Ovary (tissue), 9 donors: ENCODE measurements around the gene PFN4. TPM values are rescaled to one million over a fixed set of nuclear protein-coding genes. Genes with fewer than 3 reads are reported as not detected.
A peak's percentile ranks its signal among the peaks of the same experiment; 100 is the strongest.
"Not testable (repeated sequence)": the region's sequence is repeated elsewhere in the genome, so short reads cannot be mapped to it uniquely, and the experiment has no call there.

Experiments
- DNase-seq, 5 donors: peaks; one replicate each; pipeline ENCODE4 v3.0.0-alpha.2; 2019 to 2020
- H3K27ac ChIP-seq, 2 donors: fragments of 200-600 bp; one replicate each; pipeline versions ENCODE4 v1.5.1 to v1.8.0; 2019 to 2022
- H3K27me3 ChIP-seq: fragments of 200-600 bp; one replicate; pipeline ENCODE4 v1.8.0; 2022
- H3K36me3 ChIP-seq: fragments of 200-600 bp; sonication (generic); one replicate; pipeline ENCODE4 v1.5.1; 2019
- H3K4me1 ChIP-seq: one replicate; pipeline ENCODE4 v1.8.1; 2013; ENCODE audit warnings: mild to moderate bottlenecking, moderate library complexity; ENCODE audit not compliant: insufficient read depth
- H3K4me3 ChIP-seq: fragments of 200-600 bp; sonication (generic); one replicate; pipeline ENCODE4 v1.5.1; 2017
- H3K9me3 ChIP-seq, 2 donors: fragments of 200-600 bp in 1 of 2; sonication (generic) in 1 of 2; one replicate each; pipeline versions ENCODE4 v1.5.1 to v1.8.1; 2013 to 2019; ENCODE audit warnings: mild to moderate bottlenecking in 1 of 2, moderate library complexity in 1 of 2
- CTCF ChIP-seq, 3 donors: fragments of 450-650 bp in 2 of 3; fragments of 200-600 bp in 1 of 3; IDR thresholded peaks; one replicate each; pipeline versions ENCODE4 v1.5.1 to v1.8.0; 2016 to 2022; ENCODE audit warnings: antibody characterized with exemption in 3 of 3, mild to moderate bottlenecking in 1 of 3
- EP300 ChIP-seq: sonication (generic); formaldehyde crosslinking; IDR thresholded peaks from one replicate; pipeline ENCODE4 v1.6.1; 2017; ENCODE audit warnings: antibody characterized with exemption
- POLR2A ChIP-seq: fragments of 450-650 bp; IDR thresholded peaks from one replicate; pipeline ENCODE4 v1.6.1; 2017; ENCODE audit warnings: antibody characterized with exemption, mild to moderate bottlenecking, moderate library complexity
- whole genome bisulfite sequencing, 3 donors: extraction: QIAGEN DNeasy Blood & Tissue Kit in 1 of 3; methylation state at CpG; one replicate each; pipeline versions ENCODE4 v1.1.5 to v1.1.7; 2013 to 2017; 5-methylcytosine and 5-hydroxymethylcytosine counted together
- intact Hi-C, 4 donors: fragments of 100-400 bp; cut with DNase I; formaldehyde crosslinking; loops; one replicate each; pipeline versions ENCODE4 v1.11.0 to v1.15.1; 2022 to 2023
- polyA plus RNA-seq, 2 donors: library from polyadenylated mRNA; stranded (reverse); fragments of 200-250 nt in 1 of 2; fragments of 350-450 nt in 1 of 2; fragmentation: Illumina TruSeq in 1 of 2; extraction: RNeasy Lipid Tissue Mini Kit (QIAGEN cat#74804) in 1 of 2; gene quantifications; one replicate each; pipeline ENCODE4 v1.2.3, GENCODE V29; 2013 to 2014
- total RNA-seq, 7 donors: library from RNA; depleted of rRNA in 2 of 7; stranded (reverse); fragments of >200 nt in 2 of 7; fragmentation: NEBNext Ultra II Directional in 3 of 7; extraction: Animal tissue kit (Norgen Biotek cat#: 25700) in 3 of 7; gene quantifications; one replicate each; pipeline versions ENCODE4 v1.1.0 to v1.2.4, GENCODE V29; 2016 to 2023
- donor health status: DM: no; HTN: no; CAD: no; lungs with moderate emphysema.
- donor health status: DM: no; HTN: no; CAD: no.
- donor health status: Bipolar disorder and iron deficiency.
- donor health status: DM: yes; HTN: yes; CAD: no.
- donor health status: DM: no; HTN: no; CAD: no.
- donor health status: DM: yes; HTN: yes; CAD: no.

Gene PFN4
- total and polyA plus RNA-seq, 9 donors, result 0.18 to 4.4 (median 1.1) TPM

DNA sequence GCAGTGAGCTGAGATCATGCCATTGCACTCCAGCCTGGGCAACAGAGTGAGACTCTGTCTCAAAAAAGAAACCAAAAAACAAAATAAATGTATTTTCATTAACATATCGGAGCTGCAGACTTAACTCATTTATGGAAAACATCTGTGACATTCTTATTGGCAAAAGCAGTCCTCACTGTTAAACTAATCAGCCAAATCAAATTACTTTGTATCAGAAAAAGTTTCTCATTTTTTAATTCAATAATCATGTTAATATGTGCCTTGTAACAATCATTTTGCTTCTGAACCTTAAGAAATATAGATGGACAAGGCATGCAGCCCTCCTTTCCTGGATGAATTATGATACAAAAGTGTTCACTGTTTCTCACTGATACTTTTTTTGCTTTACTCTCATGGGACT is 20.5 kb downstream of the PFN4 start:
- TF ChIP-seq EP300 (no peak), POLR2A (no peak), CTCF (IDR thresholded peaks at IDR 0.05) (no peak)
- intact Hi-C loops, result no loop called here
- no peaks in the 10 kb centered on the region for H3K27me3 ChIP-seq
- no peaks in the 10 kb centered on the region for H3K4me1 ChIP-seq
- no peak overlapping the region for H3K27ac ChIP-seq
- H3K9me3 ChIP-seq, result no peaks in the 10 kb centered on the region
- H3K36me3 ChIP-seq, result no peaks in the 10 kb centered on the region
- no peak for DNase-seq
- WGBS, 3 donors, result 67 to 79% (median 68%) methylated on average over 1 of the region's 1 CpG
- no peak overlapping the region for H3K4me3 ChIP-seq

GRCh38 chr2:24101992-24102391 is 21.1 kb downstream of the PFN4 start:
- Histone ChIP-seq H3K36me3 (no peaks in the 10 kb centered on the region), H3K4me1 (no peaks in the 10 kb centered on the region), H3K27me3 (no peaks in the 10 kb centered on the region), H3K4me3 (no peak overlapping the region), H3K27ac (no peak overlapping the region), H3K9me3 (no peaks in the 10 kb centered on the region)
- TF ChIP-seq POLR2A (no peak), EP300 (no peak), CTCF (IDR thresholded peaks at IDR 0.05) (no peak)
- 63 to 90% (median 67%) methylated on average over 2 of the region's 2 CpGs for WGBS, 3 donors
- intact Hi-C loops, result no loop called here
- DNase-seq, result no peak

DNA sequence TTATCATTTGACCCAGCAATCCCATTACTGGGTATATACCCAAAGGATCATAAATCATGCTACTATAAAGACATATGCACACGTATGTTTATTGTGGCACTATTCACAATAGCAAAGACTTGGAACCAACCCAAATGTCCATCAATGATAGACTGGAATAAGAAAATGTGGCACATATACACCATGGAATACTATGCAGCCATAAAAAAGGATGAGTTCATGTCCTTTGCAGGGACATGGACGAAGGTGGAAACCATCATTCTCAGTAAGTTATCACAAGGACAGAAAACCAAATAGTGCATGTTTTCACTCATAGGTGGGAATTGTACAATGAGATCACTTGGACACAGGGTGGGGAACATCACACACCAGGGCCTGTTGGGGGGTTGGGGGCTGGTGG is 22.4 kb downstream of the PFN4 start:
- intact Hi-C loops, DNase-seq, H3K9me3 ChIP-seq, H3K4me3 ChIP-seq, H3K27me3 ChIP-seq, H3K36me3 ChIP-seq, H3K27ac ChIP-seq, H3K4me1 ChIP-seq: not testable (repeated sequence)
- WGBS, 3 donors, result 89 to 98% (median 92%) methylated on average over 2 of the region's 2 CpGs

DNA sequence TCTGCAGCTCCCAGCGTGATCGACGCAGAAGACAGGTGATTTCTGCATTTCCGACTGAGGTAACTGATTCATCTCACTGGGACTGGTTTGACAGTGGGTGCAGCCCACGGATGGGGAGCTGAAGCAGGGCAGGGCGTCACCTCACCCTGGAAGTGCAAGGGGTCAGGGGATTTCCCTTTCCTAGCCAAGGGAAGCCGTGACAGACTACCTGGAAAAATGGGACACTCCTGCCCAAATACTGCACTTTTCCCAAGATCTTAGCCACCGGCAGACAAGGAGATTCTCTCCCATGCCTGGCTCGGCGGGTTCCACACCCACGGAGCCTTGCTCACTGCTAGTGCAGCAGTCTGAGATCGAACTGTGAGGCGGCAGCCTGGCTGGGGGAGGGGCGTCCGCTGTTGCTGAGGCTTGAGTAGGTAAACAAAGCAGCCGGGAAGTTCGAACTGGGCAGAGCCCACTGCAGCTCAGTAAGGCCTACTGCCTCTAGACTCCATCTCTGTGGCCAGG is 27.9 kb downstream of the PFN4 start:
- H3K9me3 ChIP-seq, H3K4me1 ChIP-seq, H3K4me3 ChIP-seq, H3K27ac ChIP-seq, H3K27me3 ChIP-seq, intact Hi-C loops, DNase-seq, H3K36me3 ChIP-seq: not testable (repeated sequence)
- 70 to 81% (median 78%) methylated on average over 17 of the region's 17 CpGs for WGBS, 3 donors

- H3K9me3 ChIP-seq, DNase-seq, H3K27me3 ChIP-seq, H3K4me3 ChIP-seq, H3K4me1 ChIP-seq, intact Hi-C loops, H3K27ac ChIP-seq, H3K36me3 ChIP-seq: not testable (repeated sequence)
- WGBS, 3 donors, result 98 to 99% (median 98%) methylated on average over 5 of the region's 5 CpGs
These were observed 29.9 kb downstream of the PFN4 start for GRCh38 chr2:24093270-24093669.

- DNase-seq, result peak in 1 of 5 donors; percentile 29
- H3K4me3 ChIP-seq, result no peak overlapping the region
- intact Hi-C loops, result loop anchor here in 1 of 4 donors (5.0 kb wide), 1 partner anchor 293 kb away; no protein-coding TSS in a partner anchor
- TF ChIP-seq POLR2A, result no peak
- no peak for TF ChIP-seq CTCF (IDR thresholded peaks at IDR 0.05)
- TF ChIP-seq EP300, result no peak
- H3K9me3 ChIP-seq, result no peaks in the 10 kb centered on the region
- no peaks in the 10 kb centered on the region for H3K27me3 ChIP-seq
- H3K27ac ChIP-seq, result no peak overlapping the region
- peaks cover 3% of the 10 kb centered on the region for H3K4me1 ChIP-seq
- 53 to 79% (median 58%) methylated on average over 2 of the region's 2 CpGs for WGBS, 3 donors
- H3K36me3 ChIP-seq, result no peaks in the 10 kb centered on the region
These were observed 34.2 kb downstream of the PFN4 start for GRCh38 chr2:24088821-24089359.
